AG09319 (cell line): ENCODE results near the gene NDUFB4.

Experiments
- DNase-seq: peaks from one replicate; pipeline ENCODE4 v3.0.0-alpha.2; 2010; ENCODE audit warnings: low read depth; ENCODE audit errors: extremely low read depth
- CTCF ChIP-seq: IDR thresholded peaks from 2 replicates; pipeline ENCODE4 v1.5.1; 2011; ENCODE audit warnings: low read depth, mild to moderate bottlenecking, inconsistent platforms, low read length, moderate library complexity

Gene NDUFB4

GRCh38 chr3:120596853-120597223 is 702 bp downstream of the NDUFB4 start:
- DNase-seq, result no peak
- TF ChIP-seq CTCF, result no peak

- no peak for TF ChIP-seq CTCF
These were observed 1.4 kb downstream of the NDUFB4 start for GRCh38 chr3:120597445-120598049.

GRCh38 chr3:120599211-120599610 is 3.1 kb downstream of the NDUFB4 start:
- no peak for TF ChIP-seq CTCF
- DNase-seq, result no peak

More at GRCh38 chr3:120597445-120598049, 1.4 kb downstream of the NDUFB4 start:
- DNase-seq, result no peak

GRCh38 chr3:120601554-120601953 is 5.4 kb downstream of the NDUFB4 start:
- no peak for TF ChIP-seq CTCF
- DNase-seq, result no peak

- no peak for DNase-seq
These were observed 6.5 kb downstream of the NDUFB4 start for GRCh38 chr3:120602682-120603081.

GRCh38 chr3:120604382-120604781 is 8.2 kb downstream of the NDUFB4 start:
- DNase-seq, result no peak
- TF ChIP-seq CTCF, result no peak

More at GRCh38 chr3:120602682-120603081, 6.5 kb downstream of the NDUFB4 start:
- TF ChIP-seq CTCF, result no peak

- DNase-seq, result no peak
- TF ChIP-seq CTCF, result no peak
These were observed 8.6 kb downstream of the NDUFB4 start for GRCh38 chr3:120604784-120605183.
